GM21423 (cell line): ENCODE results near the gene KANSL3.

Experiments used
- ATAC-seq: cut with Tn5 transposase; IDR thresholded peaks from one replicate; pipeline ENCODE4 v1.9.1; 2021; ENCODE audit warnings: mild to moderate bottlenecking, moderate library complexity; ENCODE audit not compliant: unreplicated experiment

KANSL3 gene

GRCh38 chr2:96608469-96609455 is 29.4 kb downstream of the KANSL3 start:
- no peak for ATAC-seq

DNA sequence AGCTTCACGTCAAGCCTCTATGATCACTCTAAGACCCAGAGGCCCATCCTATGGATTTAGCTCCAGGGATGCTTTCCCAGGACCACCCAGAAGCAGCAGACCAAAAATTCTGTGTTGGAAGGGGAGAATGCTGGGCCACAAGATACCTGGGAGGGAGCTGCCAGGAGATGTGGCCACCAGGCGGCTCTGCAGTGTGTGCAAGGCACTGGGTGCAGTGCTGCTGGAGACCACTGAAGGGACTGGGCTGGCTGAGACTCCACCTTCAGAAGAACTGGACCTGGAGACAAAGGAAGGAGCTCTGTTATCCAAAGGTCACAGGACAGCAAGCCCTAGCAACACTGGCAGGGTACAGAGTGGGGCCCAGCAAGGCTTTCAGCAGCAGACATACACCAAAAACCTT is 34.0 kb downstream of the KANSL3 start:
- no peak for ATAC-seq

GRCh38 chr2:96602330-96602823 is 35.7 kb downstream of the KANSL3 start:
- ATAC-seq: no peak

- no peak for ATAC-seq
Measured at GRCh38 chr2:96601382-96602292, 36.5 kb downstream of the KANSL3 start.

DNA sequence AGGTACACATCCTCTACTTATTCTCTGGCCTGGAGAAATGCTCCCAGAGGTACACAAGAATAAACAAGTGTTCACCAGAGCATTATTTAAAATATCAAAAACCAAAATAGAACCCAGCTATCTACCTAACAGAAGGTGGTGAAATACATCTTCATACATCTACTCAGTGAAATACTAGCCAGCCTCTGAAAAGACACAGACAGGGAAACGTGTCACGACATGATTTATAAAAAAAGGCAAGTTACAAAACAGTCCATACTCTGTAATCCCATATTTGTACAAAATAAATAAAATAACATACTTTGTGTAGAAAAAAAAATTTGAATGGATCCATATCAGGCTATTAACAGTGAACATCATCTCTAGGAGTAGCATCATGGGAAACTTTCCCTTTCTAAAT is 38.2 kb downstream of the KANSL3 start:
- no peak for ATAC-seq

- no peak for ATAC-seq
Measured at GRCh38 chr2:96596596-96596995, 41.5 kb downstream of the KANSL3 start.

DNA sequence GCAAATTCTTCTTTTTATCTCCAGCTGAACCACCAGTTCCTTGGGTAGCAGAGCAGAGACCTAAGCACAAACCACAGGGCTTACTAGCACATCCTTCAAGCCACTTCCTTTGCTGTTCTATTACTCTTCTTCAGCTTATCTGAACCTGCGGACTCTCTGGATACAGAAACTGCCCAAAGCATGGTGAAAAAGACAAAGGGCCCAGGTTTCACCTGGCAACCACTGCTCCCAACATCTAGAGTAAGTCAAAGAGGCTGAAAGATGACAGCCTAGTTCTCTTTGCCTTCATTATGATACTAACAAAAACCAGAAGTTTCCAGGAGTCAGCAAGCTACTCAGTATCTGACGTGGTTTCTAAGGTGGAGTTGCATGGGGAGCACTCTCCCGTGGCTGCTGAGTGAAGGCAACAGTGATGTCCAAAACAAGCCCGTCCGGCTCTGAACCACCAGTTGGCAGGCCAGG is 43.4 kb downstream of the KANSL3 start:
- ATAC-seq: no peak

- ATAC-seq: no peak
Measured at GRCh38 chr2:96594282-96594681, 43.8 kb downstream of the KANSL3 start.

DNA sequence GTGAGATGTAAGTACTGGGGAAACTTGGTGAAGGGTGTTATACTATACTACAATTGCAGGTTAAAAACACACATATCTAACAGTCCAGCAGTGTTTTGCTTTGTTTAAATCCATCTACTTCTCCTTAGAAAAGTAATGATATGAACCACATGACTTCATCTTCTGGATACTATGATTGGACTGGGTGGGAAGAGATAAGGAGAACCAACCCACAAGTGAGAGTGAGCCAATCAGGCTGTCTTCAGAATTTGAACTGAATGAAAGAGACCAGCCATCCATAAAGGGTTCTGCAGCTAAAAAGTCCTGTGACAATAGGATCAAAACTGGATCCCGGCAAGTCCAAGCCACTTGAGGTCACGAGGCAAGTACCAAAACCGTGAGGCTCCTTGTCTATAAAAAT is 46.6 kb downstream of the KANSL3 start:
- ATAC-seq: no peak

- ATAC-seq: no peak
Measured at GRCh38 chr2:96591054-96591453, 47.1 kb downstream of the KANSL3 start.

DNA sequence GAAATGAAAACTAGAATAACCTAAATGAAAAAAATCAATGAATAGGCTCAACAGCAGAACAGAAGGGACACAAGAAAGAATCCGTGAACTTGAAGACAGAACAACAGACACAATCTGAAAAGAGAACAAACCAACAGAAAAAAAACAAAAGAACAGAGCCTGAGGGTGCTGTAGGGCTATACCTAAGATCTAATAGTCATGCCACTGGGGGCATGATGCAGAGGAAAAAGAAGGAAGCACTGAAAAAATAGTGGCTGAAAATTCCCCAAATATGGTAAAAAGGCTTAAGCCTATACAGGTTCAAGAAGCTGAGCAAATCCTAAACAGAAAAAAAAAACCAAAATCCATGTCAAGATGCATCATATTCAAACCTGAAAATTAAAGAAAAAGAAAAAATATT is 50.3 kb downstream of the KANSL3 start:
- no peak for ATAC-seq

- ATAC-seq: no peak
Measured at GRCh38 chr2:96584017-96584416, 54.1 kb downstream of the KANSL3 start.

- no peak for ATAC-seq
Measured at GRCh38 chr2:96580771-96581170, 57.3 kb downstream of the KANSL3 start.

DNA sequence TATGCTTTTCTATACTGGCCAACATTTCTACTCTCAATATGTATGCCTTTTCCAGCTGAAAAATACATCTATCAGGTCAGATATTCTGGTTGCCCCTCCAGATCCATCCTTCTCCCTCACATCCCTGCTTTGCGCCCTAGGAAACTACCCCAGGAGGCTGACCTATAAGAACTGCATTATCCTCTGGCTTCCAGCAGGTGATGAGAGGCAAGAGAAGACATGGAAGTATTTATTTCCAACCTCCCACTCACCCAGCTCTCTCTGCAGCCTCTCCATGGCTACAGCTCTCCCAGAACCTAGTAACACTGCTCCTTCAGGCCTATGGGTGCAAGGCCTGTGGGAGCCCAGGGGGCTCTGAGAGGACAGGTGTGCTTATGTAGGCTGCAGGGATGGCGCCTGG is 58.7 kb downstream of the KANSL3 start:
- ATAC-seq: no peak

DNA sequence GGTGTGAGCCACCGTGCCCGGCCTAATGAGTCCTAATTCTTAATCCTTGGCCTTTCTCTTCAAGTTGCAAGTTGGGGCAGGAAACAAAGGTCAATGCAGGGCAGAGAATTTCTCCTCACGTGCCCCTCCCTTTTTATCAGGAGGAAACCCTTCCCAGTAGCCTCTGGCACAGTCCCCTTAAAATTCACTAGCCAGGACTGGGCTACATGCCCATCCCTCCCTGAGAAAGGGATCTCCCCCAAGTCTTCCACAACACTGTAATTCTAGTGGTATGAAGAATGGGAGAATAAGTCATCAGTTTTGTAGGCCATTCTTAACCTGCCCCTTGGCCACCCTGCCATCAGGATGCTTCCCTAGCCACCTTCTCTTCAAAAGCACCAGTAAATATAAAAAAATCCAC is 59.4 kb downstream of the KANSL3 start:
- ATAC-seq: no peak

- no peak for ATAC-seq
Measured at GRCh38 chr2:96577501-96577900, 60.6 kb downstream of the KANSL3 start.

GRCh38 chr2:96575785-96576456 is 62.2 kb downstream of the KANSL3 start:
- ATAC-seq: no peak

- no peak for ATAC-seq
Measured at GRCh38 chr2:96574364-96574763, 63.7 kb downstream of the KANSL3 start.

DNA sequence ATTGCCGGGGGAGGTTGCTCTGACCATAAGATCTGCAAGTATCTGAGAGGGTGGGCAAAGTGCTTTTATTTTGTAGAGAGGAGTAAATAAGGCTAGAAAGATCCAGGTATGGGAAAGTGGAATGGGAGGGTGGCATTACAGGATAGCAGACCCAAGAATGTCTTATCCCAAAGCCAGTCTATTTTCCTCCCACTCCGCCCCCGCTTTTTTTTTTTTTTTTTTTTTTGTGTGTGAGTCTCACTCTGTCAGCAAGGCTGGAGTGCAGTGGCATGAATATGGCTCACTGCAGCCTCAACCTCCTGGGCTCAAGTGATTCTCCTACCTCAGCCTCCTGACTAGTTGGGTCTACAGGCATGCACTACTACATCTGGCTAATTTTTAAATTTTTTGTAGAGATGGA is 70.0 kb downstream of the KANSL3 start:
- no peak for ATAC-seq

DNA sequence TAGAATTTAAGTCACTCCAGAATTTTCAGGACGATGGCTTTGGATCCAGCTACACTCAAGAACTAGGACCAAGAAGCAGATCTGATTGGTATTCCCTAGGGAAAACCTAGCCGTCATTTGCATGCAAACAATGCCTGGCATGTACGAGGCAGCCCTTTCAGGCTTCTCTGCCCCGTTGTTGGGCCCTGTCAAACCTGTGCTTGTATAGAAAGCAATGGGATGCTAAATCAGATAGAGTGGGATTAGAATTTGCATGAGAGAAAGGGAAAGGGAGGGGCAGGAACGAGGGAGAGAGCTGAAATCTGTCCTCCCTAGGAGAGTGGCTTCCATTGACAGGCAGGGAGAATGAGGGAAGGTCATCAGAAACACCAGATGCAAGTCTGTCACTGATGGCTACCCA is 73.0 kb downstream of the KANSL3 start:
- ATAC-seq: no peak

- no peak for ATAC-seq
Measured at GRCh38 chr2:96564563-96564962, 73.5 kb downstream of the KANSL3 start.
